Fibroblast of lung (primary cell): ENCODE measurements around the gene TCTN1. TPM values are rescaled to one million over a fixed set of nuclear protein-coding genes. Genes with fewer than 3 reads are reported as not detected.
"Not testable (repeated sequence)": the region's sequence is repeated elsewhere in the genome, so short reads cannot be mapped to it uniquely, and the experiment has no call there.

Experiments used
- DNase-seq, 2 donors: peaks; one replicate each; pipeline versions ENCODE4 v3.0.0 to v3.0.0-alpha.2; 2010; ENCODE audit warnings: low read depth in 2 of 2
- H2AFZ ChIP-seq: 2 replicates; pipeline ENCODE4 v1.5.1; 2012; ENCODE audit warnings: low read length, control low read depth, inconsistent platforms
- H3K27ac ChIP-seq: 2 replicates; pipeline ENCODE4 v1.5.1; 2011; ENCODE audit warnings: low read length, control low read depth; ENCODE audit not compliant: insufficient read depth
- H3K27me3 ChIP-seq: 2 replicates; pipeline ENCODE4 v1.5.1; 2011; ENCODE audit warnings: mild to moderate bottlenecking, low read length; ENCODE audit not compliant: control insufficient read depth, insufficient read depth
- H3K36me3 ChIP-seq: 2 replicates; pipeline ENCODE4 v1.5.1; 2011; ENCODE audit warnings: low read length; ENCODE audit not compliant: control insufficient read depth, insufficient read depth
- H3K4me1 ChIP-seq: 2 replicates; pipeline ENCODE4 v1.5.1; 2011; ENCODE audit warnings: low read length; ENCODE audit not compliant: control insufficient read depth, insufficient read depth; ENCODE audit errors: extremely low read depth
- H3K4me2 ChIP-seq: 2 replicates; pipeline ENCODE4 v1.5.1; 2011; ENCODE audit warnings: low read length, control low read depth; ENCODE audit not compliant: insufficient read depth; ENCODE audit errors: extremely low read depth
- H3K4me3 ChIP-seq, 4 experiments: fragments of 200-600 bp in 1 of 4; sonication (generic) in 1 of 4; replicated peaks in 1 of 4; 2 replicates each; pipeline ENCODE4 v1.5.1; 2011 to 2016; ENCODE audit warnings: low read length in 4 of 4, low read depth in 3 of 4, mild to moderate bottlenecking in 3 of 4, control low read depth in 2 of 4, inconsistent platforms in 1 of 4, mixed read lengths in 1 of 4; ENCODE audit not compliant: insufficient read depth in 1 of 4; ENCODE audit errors: control extremely low read depth in 1 of 4
- H3K79me2 ChIP-seq: 2 replicates; pipeline ENCODE4 v1.5.1; 2012; ENCODE audit warnings: mild to moderate bottlenecking, low read length, inconsistent platforms; ENCODE audit not compliant: control insufficient read depth, insufficient read depth
- H3K9ac ChIP-seq: 2 replicates; pipeline ENCODE4 v1.5.1; 2011; ENCODE audit warnings: mild to moderate bottlenecking, low read length, control low read depth; ENCODE audit not compliant: insufficient read depth
- H3K9me3 ChIP-seq: 2 replicates; pipeline ENCODE4 v1.5.1; 2012; ENCODE audit warnings: low read depth, low read length; ENCODE audit not compliant: control insufficient read depth, insufficient read depth
- H4K20me1 ChIP-seq: 2 replicates; pipeline ENCODE4 v1.5.1; 2011; ENCODE audit warnings: low read length; ENCODE audit not compliant: control insufficient read depth, insufficient read depth; ENCODE audit errors: extremely low read depth
- CTCF ChIP-seq, 2 donors: IDR thresholded peaks in 1 of 2; conservative IDR thresholded peaks in 1 of 2; 1 replicate in 1 of 2; 2 replicates in 1 of 2; pipeline ENCODE4 v1.5.1; 2011 to 2012; ENCODE audit warnings: low read length in 2 of 2, control low read depth in 1 of 2, inconsistent platforms in 1 of 2, low read depth in 1 of 2, mild to moderate bottlenecking in 1 of 2
- EZH2 ChIP-seq: IDR thresholded peaks from 2 replicates; pipeline ENCODE4 v1.5.1; 2012; ENCODE audit warnings: low read length, control low read depth, mild to moderate bottlenecking; ENCODE audit errors: missing control alignments
- polyA plus RNA-seq, 2 donors: library from polyadenylated mRNA; depleted of rRNA in 1 of 2; stranded (reverse) in 1 of 2; unstranded in 1 of 2; fragments of >200 nt; gene quantifications; 2 replicates each; pipeline ENCODE4 v1.2.1, GENCODE V29; 2011 to 2012; ENCODE audit warnings: missing spikeins in 1 of 2
- total RNA-seq: library from RNA; depleted of rRNA; stranded (reverse); fragments of >200 nt; gene quantifications from 2 replicates; pipeline ENCODE4 v1.2.1, GENCODE V29; 2014

Gene TCTN1
- total and polyA plus RNA-seq, 2 donors (not counting 1 experiment from before 2014, with no cell fraction given): 25.0 to 27.4 TPM

- no peak for TF ChIP-seq EZH2
- no peak for TF ChIP-seq CTCF (conservative IDR thresholded peaks at IDR 0.05 in 1 of 2, IDR thresholded peaks at IDR 0.05 in 1 of 2; ENCODE audit: low read depth in 1 of 2, low read length in 2 of 2)
- no peaks in the 10 kb centered on the region for H3K9me3 ChIP-seq
- peak within 1 kb of the TSS; percentile 68 to 95 (median 78) for H3K4me3 ChIP-seq
- no peaks in the 10 kb centered on the region for H3K36me3 ChIP-seq
- no peaks in the 10 kb centered on the region for H4K20me1 ChIP-seq
- peak within 1 kb of the TSS; percentile 85 for H3K9ac ChIP-seq
- H3K27ac ChIP-seq: peak within 1 kb of the TSS; percentile 81
- peaks cover 2% of the 10 kb centered on the region for H3K4me1 ChIP-seq
- DNase-seq: peak; percentile 90 to 96
- H3K27me3 ChIP-seq: no peaks in the 10 kb centered on the region
- peak within 1 kb of the TSS; percentile 61 for H2AFZ ChIP-seq
- peak within 1 kb of the TSS; percentile 91 for H3K4me2 ChIP-seq
- peaks cover 32% of the 10 kb centered on the region for H3K79me2 ChIP-seq
Measured at GRCh38 chr12:110583137-110584059, 30.5 kb upstream of the TCTN1 start, which contains the start of gene PPTC7. Gene PPTC7 (minus strand): TSS chr12:110583318. CDS start chr12:110583031, 287 bp downstream.

GRCh38 chr12:110585231-110585799 is 28.6 kb upstream of the TCTN1 start:
- Histone ChIP-seq H2AFZ (no peak overlapping the region), H3K27ac (no peak overlapping the region), H3K79me2 (peaks cover 21% of the 10 kb centered on the region), H3K9ac (no peak overlapping the region), H3K36me3 (no peaks in the 10 kb centered on the region), H3K4me1 (peaks cover 2% of the 10 kb centered on the region), H3K4me2 (no peak overlapping the region), H3K4me3 (no peak overlapping the region), H3K9me3 (no peaks in the 10 kb centered on the region), H4K20me1 (no peaks in the 10 kb centered on the region), H3K27me3 (no peaks in the 10 kb centered on the region)
- DNase-seq: peak; percentile 24 to 49
- TF ChIP-seq CTCF (conservative IDR thresholded peaks at IDR 0.05 in 1 of 2, IDR thresholded peaks at IDR 0.05 in 1 of 2; ENCODE audit: low read depth in 1 of 2, low read length in 2 of 2) (no peak), EZH2 (no peak)

- not testable (repeated sequence) for H3K4me3 ChIP-seq, H3K79me2 ChIP-seq, H3K4me1 ChIP-seq, DNase-seq, H2AFZ ChIP-seq, H3K36me3 ChIP-seq, H3K27me3 ChIP-seq, H4K20me1 ChIP-seq, H3K9ac ChIP-seq, H3K9me3 ChIP-seq, H3K27ac ChIP-seq, H3K4me2 ChIP-seq
Measured at GRCh38 chr12:110587102-110587501, 26.8 kb upstream of the TCTN1 start.
